Measurements from ENCODE around the gene NAP1L4. TPM values are rescaled to one million over a fixed set of nuclear protein-coding genes. Genes with fewer than 3 reads are reported as not detected.
A peak's percentile ranks its signal among the peaks of the same experiment; 100 is the strongest.

Gene NAP1L4
- total RNA-seq, 1 donor from 2014 or later: 154 TPM

- DNase-seq (no peak), ATAC-seq (ENCODE audit: poor library complexity) (no peak)
- intact Hi-C loops (cut with DNase I): no loop called here
These were observed 87.7 kb downstream of the NAP1L4 start for GRCh38 chr11:2904153-2905052.

GRCh38 chr11:2903672-2904011, 88.5 kb downstream of the NAP1L4 start:
- intact Hi-C loops (cut with DNase I): no loop called here
- DNase-seq: no peak
- no peak for ATAC-seq (ENCODE audit: poor library complexity)

DNA sequence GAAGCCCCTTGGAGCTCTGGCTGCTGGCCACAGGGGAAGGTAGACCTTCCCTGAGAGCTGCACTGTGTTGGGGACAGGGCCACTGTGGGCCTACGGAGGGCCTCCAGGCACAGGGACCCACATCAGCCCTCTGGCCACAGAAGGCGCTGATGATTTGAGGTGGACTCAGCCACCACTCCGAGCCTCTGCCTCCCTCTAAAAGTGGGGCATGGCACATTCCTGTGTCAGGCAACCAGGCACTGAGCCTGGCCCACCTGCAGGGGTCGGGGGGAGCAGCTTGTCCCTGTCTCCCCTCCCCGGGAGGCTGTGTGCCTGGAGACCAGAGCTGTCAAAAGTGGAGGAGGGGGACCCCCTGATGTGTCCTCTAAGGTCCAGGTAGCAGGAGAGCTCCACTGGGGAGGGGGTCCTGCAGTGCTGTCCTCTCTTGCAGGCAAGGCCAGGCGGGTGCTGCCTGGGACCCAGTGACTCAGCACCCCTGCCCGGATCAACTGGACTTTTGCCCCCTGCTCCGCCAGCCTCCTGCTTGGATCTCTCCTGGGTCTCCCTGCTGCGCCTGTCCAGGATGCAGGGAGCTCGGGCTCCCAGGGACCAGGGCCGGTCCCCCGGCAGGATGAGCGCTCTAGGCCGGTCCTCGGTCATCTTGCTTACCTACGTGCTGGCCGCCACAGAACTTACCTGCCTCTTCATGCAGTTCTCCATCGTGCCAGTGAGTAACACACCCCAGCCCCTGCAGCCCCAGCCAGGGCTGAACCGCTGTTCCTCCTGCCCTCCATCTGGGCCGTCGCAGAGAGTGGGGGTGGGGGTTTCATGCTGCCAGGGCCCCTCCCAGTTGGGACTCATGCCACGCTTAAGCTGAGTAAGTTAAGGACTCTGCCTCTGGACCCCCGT, 89.1 kb downstream of the NAP1L4 start:
- ATAC-seq (ENCODE audit: poor library complexity): no peak

DNA sequence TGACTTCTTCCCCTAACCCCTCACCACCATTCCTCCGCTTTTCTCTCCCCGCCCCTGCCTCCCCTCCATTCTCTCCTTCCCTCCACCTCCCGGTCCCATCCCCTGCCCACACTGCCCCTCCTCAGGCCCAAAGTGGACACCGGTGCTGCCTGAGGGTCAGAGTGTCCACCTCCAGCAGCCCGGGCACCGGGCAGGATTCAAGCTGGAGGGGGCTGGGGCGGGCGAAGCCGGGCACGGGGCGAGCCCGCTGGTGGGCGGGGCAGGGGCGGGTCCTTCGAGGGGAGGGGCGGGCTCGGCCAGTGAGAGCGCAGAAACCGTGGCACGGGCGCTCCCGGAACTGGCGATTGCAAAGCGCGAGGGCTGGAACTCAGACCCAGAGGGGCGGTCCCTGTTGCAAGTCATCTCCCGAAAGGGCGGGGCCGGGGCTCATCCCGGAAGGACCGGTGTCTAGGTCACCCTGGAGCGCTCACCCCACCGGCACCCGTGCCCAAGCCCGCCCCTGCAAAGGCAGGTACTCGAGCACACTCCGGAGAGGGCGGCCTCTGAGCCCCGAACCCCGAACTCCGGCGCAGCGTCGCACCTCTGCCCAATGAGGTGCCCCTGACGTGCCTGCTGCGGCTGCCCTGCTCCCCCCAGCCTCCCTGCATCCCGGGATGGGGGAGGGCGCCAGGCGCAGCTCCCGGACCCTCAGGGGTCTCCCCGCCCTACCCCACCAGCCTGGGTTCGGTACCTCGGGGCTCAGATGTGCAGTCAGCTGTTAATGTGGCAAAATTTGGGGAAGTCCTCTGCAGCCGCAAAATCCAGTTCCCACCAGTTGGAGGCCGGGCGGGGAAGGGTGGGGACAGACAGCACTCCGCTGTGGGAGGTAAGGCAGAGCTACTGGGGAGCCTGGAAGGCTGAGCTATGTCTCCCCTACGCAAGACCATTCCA, 90.0 kb downstream of the NAP1L4 start:
- DNase-seq (peak; percentile 97), ATAC-seq (ENCODE audit: poor library complexity) (peak; percentile 93)
- intact Hi-C loops (cut with DNase I): no loop called here

More for the DNA sequence above, 89.1 kb downstream of the NAP1L4 start:
- no peak for DNase-seq
- intact Hi-C loops (cut with DNase I): no loop called here

- intact Hi-C loops (cut with DNase I): no loop called here
- DNase-seq (no peak), ATAC-seq (ENCODE audit: poor library complexity) (peak; percentile 5)
These were observed 90.8 kb downstream of the NAP1L4 start for GRCh38 chr11:2901196-2901796.

GRCh38 chr11:2899080-2899783, 92.9 kb downstream of the NAP1L4 start:
- DNase-seq (peak; percentile 73), ATAC-seq (ENCODE audit: poor library complexity) (no peak)
- intact Hi-C loops (cut with DNase I): no loop called here

GRCh38 chr11:2898366-2899079, 93.6 kb downstream of the NAP1L4 start:
- intact Hi-C loops (cut with DNase I): no loop called here
- DNase-seq: peak; percentile 77
- ATAC-seq (ENCODE audit: poor library complexity): peak; percentile 23

GRCh38 chr11:2897048-2897447, 95.1 kb downstream of the NAP1L4 start:
- intact Hi-C loops (cut with DNase I): no loop called here
- ATAC-seq (ENCODE audit: poor library complexity) (no peak), DNase-seq (no peak)

- ATAC-seq (ENCODE audit: poor library complexity) (no peak), DNase-seq (no peak)
- intact Hi-C loops (cut with DNase I): no loop called here
These were observed 96.1 kb downstream of the NAP1L4 start for GRCh38 chr11:2896047-2896446.

Other genes with a start within 250 kb of the NAP1L4 start
- gene CDKN1C, start 106.6 kb downstream of the NAP1L4 start, total RNA-seq: 37.7 TPM
- gene PHLDA2, start 62.9 kb downstream of the NAP1L4 start, total RNA-seq: 1.1 TPM
- 12.8 TPM for gene CARS1, start 65.1 kb upstream of the NAP1L4 start, total RNA-seq
- gene OSBPL5, start 173.0 kb upstream of the NAP1L4 start, total RNA-seq: 15.3 TPM
- gene MRGPRG, start 226.5 kb upstream of the NAP1L4 start, total RNA-seq: not detected
- 0.16 TPM for gene MRGPRE, start 240.1 kb upstream of the NAP1L4 start, total RNA-seq

Measured in Right ventricle myocardium superior (tissue), 1 donor.